Body of pancreas (tissue), 4 donors: Measurements from ENCODE around the gene HES7.

Experiments
- CTCF ChIP-seq, 7 experiments: fragments of 450-650 bp in 4 of 7; fragments of 200-600 bp in 3 of 7; sonication (generic) in 3 of 7; IDR thresholded peaks; one replicate each; pipeline ENCODE4 v1.5.1; 2016 to 2019; ENCODE audit warnings: antibody characterized with exemption in 7 of 7
- POLR2A ChIP-seq, 3 donors: fragments of 450-650 bp; IDR thresholded peaks; one replicate each; pipeline ENCODE4 v1.6.1; 2016; ENCODE audit warnings: antibody characterized with exemption in 3 of 3, mild to moderate bottlenecking in 2 of 3

DNA sequence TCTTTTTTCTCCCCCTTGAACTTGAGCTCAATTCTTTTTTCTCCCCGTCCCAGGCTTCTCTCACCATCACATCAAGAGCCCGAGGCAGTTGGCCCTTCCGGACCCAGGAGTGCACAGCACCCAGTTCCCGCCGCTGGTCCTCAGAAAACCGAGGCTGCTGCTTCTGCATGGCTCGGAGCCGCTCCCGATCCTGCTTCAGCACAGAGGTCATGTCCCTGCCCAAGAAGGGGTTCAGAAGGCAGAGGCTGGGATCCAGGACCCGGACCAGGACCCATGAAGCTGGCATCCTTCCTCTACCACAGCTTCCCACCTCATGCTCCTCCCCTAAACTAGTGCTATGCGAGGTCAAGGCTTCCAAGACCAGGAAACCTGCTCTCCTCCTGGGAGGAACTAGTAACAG is 17.8 kb upstream of the HES7 start:
- no peak for TF ChIP-seq CTCF (IDR thresholded peaks at IDR 0.05)
- TF ChIP-seq POLR2A (IDR thresholded peaks at IDR 0.05) = no peak
